Subcutaneous adipose tissue (tissue), 4 donors: ENCODE measurements around the gene PTH1R. TPM values are rescaled to one million over a fixed set of nuclear protein-coding genes. Genes with fewer than 3 reads are reported as not detected.

ENCODE experiments used
- total RNA-seq, 4 donors: library from RNA; depleted of rRNA; stranded (reverse); fragments of >200 nt; gene quantifications; one replicate each; pipeline ENCODE4 v1.1.0, GENCODE V29; 2016
- TF ChIP-seq, protein P1 (sequence below): fragments of 450-650 bp; IDR thresholded peaks from one replicate; pipeline ENCODE4 v1.5.1; 2016; ENCODE audit warnings: low read depth, mild to moderate bottlenecking, control low read depth, antibody characterized with exemption, moderate library complexity

Gene PTH1R
- total RNA-seq, 4 donors from 2014 or later, result 14.8 to 67.8 (median 16.2) TPM

DNA sequence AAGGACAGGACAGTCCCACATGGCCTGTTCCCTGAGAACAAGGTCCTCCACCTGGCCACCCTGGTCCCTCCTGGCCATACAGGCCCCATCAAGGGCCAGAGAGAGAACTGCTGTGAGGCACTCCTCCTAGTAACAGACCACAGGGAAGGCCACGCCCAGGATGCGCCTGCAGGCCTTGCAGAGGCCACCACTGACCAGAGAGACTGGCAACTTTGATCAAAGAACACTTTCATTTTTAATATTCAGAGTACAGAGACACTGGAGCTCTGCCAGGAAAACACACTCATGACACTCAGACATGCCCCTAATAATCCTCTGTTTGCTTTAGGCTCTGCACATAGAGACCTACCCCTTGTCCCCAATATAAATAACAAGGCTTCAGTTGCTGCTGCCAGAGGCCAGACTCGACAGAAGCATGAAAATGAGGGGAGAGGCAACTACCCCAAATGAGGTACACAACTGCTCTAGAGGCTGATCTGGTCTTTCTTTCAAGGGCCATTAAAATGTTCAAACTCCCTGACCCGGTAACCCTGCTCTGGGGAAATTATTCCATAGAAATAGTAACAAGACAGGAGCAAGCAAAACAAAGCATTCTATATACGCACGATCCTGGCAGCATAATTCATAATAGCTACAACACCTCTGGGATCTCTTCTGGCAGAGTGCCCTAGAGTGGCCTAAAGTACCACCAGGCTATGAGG is 54.3 kb downstream of the PTH1R start:
- TF ChIP-seq, protein P1, sequence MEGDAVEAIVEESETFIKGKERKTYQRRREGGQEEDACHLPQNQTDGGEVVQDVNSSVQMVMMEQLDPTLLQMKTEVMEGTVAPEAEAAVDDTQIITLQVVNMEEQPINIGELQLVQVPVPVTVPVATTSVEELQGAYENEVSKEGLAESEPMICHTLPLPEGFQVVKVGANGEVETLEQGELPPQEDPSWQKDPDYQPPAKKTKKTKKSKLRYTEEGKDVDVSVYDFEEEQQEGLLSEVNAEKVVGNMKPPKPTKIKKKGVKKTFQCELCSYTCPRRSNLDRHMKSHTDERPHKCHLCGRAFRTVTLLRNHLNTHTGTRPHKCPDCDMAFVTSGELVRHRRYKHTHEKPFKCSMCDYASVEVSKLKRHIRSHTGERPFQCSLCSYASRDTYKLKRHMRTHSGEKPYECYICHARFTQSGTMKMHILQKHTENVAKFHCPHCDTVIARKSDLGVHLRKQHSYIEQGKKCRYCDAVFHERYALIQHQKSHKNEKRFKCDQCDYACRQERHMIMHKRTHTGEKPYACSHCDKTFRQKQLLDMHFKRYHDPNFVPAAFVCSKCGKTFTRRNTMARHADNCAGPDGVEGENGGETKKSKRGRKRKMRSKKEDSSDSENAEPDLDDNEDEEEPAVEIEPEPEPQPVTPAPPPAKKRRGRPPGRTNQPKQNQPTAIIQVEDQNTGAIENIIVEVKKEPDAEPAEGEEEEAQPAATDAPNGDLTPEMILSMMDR, result no peak

DNA sequence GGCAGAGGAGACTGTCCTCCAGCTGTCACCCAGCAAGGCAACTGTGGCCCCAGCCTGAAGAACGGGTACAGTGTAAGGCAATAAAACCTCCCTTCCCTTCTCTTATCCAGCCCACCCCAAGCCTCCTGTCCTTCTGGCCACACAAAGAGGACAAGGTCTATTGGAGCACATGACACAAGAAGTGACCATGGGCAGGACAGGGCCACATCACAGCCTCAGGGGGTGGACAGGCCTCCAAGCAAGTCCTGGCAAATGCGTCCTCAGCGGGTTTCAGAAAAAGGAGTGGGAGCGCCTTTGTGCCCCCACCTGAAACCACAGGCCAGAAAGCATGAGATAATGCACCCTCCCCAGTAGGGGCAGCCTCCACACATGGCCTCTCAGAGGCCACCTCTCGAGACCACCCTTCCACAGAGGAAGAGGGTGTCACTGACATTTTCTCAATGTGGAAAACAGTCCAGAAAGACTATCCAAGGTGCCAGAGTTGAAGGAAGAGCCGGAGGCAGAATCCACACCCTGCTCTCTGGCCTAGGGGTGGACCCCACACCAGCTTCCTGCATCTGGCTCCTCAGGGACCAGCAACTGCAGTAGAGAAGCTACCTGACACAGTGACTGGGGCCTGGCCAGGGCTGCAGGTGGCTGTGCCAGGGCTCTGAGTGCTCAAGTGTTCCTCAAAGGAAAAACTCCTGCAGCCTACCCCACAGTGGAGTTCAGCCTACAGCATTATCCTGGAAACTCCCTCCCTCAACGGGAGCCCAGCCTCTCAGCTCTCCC is 55.1 kb downstream of the PTH1R start:
- TF ChIP-seq, protein P1, result no peak

DNA sequence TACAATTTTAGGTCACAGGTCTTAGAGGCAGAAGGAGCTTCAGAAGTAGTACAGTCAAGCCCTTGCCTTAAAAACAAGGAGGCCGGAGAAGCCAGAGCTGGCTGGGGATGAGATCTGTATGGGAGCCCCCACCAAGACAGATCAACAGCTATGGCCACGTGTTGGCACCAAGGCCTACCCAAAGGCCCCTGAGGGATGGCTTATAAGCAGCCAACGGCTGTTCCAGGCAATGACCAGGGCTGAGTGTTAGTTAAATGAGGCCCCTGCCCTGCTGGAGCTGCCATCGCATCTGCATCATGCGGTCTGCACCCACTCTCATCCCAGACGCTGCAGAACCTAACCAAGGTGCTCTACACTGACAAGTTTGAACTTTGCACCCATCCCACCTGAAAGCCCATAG is 55.7 kb downstream of the PTH1R start:
- TF ChIP-seq, protein P1, result no peak

DNA sequence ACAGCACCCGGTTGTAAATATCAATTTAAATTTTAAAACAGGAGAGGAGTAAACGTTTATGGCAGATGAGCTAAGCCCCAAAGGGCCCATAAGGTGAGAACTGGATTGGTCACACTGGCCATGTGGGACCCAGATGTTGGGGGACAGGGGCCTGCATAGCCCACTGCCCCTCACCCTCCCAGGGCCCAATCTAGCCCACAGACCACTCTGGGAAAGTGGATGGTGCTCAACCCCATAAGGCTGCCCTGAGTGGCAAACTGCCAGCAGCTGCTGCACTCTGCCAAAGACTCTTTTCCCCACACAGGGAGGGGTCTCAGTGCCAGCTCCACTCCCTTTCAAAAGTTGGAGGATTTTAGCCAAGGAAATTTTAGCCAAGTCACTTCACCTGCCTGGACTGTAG is 56.6 kb downstream of the PTH1R start:
- TF ChIP-seq, protein P1, result no peak

DNA sequence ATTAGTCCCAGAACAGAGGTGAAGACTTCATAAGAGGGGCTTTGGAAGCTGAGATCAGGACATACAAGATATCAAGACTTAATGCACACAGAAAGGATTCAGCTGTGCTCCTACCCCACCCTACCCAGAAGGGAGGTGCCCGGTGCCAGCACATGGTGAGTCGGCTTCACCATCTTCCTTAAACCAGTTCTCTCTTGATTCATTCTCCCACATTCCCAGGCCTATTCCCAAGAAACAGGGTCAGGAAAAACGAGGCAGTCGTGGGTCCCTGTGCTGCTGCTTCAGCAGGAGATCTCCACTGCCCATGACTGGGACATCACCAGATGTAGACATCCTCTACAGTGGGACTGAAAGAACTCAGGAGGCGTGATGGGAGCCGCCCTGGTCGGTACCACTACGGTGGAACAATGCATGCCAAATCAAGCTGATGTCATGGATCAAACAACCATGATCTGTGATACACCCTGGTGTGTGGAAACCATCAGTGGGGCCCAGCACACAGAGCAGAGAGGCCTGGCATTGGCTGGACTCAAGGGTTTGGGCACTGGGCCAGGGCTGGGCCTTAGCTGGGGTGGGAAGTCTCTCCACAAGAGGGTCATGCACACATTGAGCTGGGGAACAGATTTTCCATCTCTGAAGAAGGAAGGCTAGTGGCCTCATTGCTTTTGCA is 57.1 kb downstream of the PTH1R start:
- TF ChIP-seq, protein P1, result no peak

DNA sequence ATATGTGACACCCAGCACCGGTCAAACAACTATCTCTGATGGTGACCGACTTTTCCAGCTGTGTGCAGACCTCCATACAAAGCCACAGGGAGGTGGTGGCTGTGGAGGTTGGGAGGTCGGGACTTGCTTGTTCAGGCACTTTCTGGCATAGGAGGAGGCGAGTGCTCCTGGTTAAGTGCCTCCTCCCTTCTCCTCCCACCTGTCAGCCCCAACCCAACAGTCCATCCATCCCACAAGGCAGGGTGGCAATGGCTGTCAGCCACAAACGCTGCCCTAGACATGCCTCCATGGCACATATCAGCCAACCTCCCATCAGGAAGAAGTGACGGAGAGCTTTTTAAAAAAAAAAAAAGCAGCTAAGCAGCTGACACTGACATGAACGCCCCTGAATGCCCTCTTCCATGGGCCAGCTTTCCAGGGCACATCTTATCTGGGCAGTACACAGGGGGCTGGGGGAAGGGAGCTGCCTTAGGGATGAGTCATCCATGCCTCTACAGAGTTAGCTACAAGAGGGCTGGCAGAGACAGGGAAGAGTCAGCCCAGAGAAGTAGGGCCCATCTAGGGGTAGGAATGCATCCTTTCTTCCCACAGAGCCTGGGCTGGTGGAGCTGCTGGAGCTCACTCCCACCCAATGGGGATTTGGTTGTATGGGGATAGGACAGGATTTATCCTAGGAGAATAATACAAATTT is 57.8 kb downstream of the PTH1R start:
- TF ChIP-seq, protein P1, result no peak
